Activated CD4-positive, alpha-beta T cell treated with anti-CD3 and anti-CD28 coated beads, Interleukin-2, amount 50 U/mL, for 1 hour (primary cell): ENCODE results near the gene TLE3.

ENCODE experiments used
- DNase-seq: peaks from one replicate; pipeline ENCODE4 v3.0.0-alpha.2; 2020

Gene TLE3

GRCh38 chr15:70060993-70061305, 36.8 kb downstream of the TLE3 start:
- DNase-seq = no peak

- DNase-seq = no peak
Observed at GRCh38 chr15:70060214-70060992, 37.3 kb downstream of the TLE3 start.

GRCh38 chr15:70059476-70060213, 38.1 kb downstream of the TLE3 start:
- DNase-seq = no peak

- no peak for DNase-seq
Observed at GRCh38 chr15:70058642-70059360, 38.9 kb downstream of the TLE3 start.

GRCh38 chr15:70057931-70058641, 39.6 kb downstream of the TLE3 start:
- DNase-seq = no peak

GRCh38 chr15:70056091-70056680, 41.5 kb downstream of the TLE3 start:
- no peak for DNase-seq

GRCh38 chr15:70055601-70056051, 42.1 kb downstream of the TLE3 start:
- DNase-seq = no peak

GRCh38 chr15:70054884-70055387, 42.8 kb downstream of the TLE3 start:
- no peak for DNase-seq

- no peak for DNase-seq
Observed at GRCh38 chr15:70054366-70054765, 43.4 kb downstream of the TLE3 start.

GRCh38 chr15:70053716-70054229, 43.9 kb downstream of the TLE3 start:
- no peak for DNase-seq

- no peak for DNase-seq
Observed at GRCh38 chr15:70053001-70053715, 44.6 kb downstream of the TLE3 start.

- DNase-seq = no peak
Observed at GRCh38 chr15:70051948-70052633, 45.6 kb downstream of the TLE3 start.

- DNase-seq = no peak
Observed at GRCh38 chr15:70050970-70051369, 46.7 kb downstream of the TLE3 start.

- DNase-seq = no peak
Observed at GRCh38 chr15:70050441-70050840, 47.3 kb downstream of the TLE3 start.

GRCh38 chr15:70049701-70050301, 47.9 kb downstream of the TLE3 start:
- no peak for DNase-seq

- DNase-seq = no peak
Observed at GRCh38 chr15:70048578-70049514, 48.9 kb downstream of the TLE3 start.

- no peak for DNase-seq
Observed at GRCh38 chr15:70048198-70048565, 49.5 kb downstream of the TLE3 start.

- DNase-seq = no peak
Observed at GRCh38 chr15:70047386-70048197, 50.1 kb downstream of the TLE3 start.
